ENCODE measurements around the gene RAVER1. TPM values are rescaled to one million over a fixed set of nuclear protein-coding genes. Genes with fewer than 3 reads are reported as not detected.

The RAVER1 gene
- total and polyA plus RNA-seq, 9 of the 15 experiments (the other 6 are each of a cell fraction or from before 2014, with no cell fraction given): 0.06 to 113 (median 7.0) TPM

- no peak for TF ChIP-seq U2AF2 (optimal IDR thresholded peaks at IDR 0.05; ENCODE audit: low read depth, low read length)
- TF ChIP-seq XRCC4 (IDR thresholded peaks at IDR 0.05; ENCODE audit: extremely low read depth, insufficient read depth, insufficient read length): no peak
- TF ChIP-seq FOS (IDR thresholded peaks at IDR 0.05; ENCODE audit: extremely low read depth, insufficient read length): no peak
- TF ChIP-seq CXXC5 (CRISPR knock-in tag; IDR thresholded peaks at IDR 0.05): peak; percentile 75
- TF ChIP-seq HCFC1 (IDR thresholded peaks at IDR 0.05; ENCODE audit: low read depth, low read length): peak; percentile 77
- TF ChIP-seq KLF10 (CRISPR knock-in tag; IDR thresholded peaks at IDR 0.05): no peak
- no peak for TF ChIP-seq ESRRB (CRISPR knock-in tag; IDR thresholded peaks at IDR 0.05; ENCODE audit: borderline replicate concordance)
- no peak for TF ChIP-seq MCM2 (IDR thresholded peaks at IDR 0.05; ENCODE audit: low read depth)
- no peak for TF ChIP-seq CREB1 (IDR thresholded peaks at IDR 0.05)
- no peak for TF ChIP-seq CREB1 (CRISPR knock-in tag; IDR thresholded peaks at IDR 0.05)
- TF ChIP-seq L3MBTL2 (IDR thresholded peaks at IDR 0.05): peak; percentile 26; the same call in 1 of the 2 replicates
- peak; percentile 94 for TF ChIP-seq BHLHE40 (IDR thresholded peaks at IDR 0.05; ENCODE audit: low read length)
- TF ChIP-seq THRAP3 (IDR thresholded peaks at IDR 0.05; ENCODE audit: borderline replicate concordance): no peak
- peak; percentile 34; the same call in 1 of the 2 replicates for TF ChIP-seq THRB (CRISPR knock-in tag; conservative IDR thresholded peaks at IDR 0.05)
- TF ChIP-seq, protein P1, sequence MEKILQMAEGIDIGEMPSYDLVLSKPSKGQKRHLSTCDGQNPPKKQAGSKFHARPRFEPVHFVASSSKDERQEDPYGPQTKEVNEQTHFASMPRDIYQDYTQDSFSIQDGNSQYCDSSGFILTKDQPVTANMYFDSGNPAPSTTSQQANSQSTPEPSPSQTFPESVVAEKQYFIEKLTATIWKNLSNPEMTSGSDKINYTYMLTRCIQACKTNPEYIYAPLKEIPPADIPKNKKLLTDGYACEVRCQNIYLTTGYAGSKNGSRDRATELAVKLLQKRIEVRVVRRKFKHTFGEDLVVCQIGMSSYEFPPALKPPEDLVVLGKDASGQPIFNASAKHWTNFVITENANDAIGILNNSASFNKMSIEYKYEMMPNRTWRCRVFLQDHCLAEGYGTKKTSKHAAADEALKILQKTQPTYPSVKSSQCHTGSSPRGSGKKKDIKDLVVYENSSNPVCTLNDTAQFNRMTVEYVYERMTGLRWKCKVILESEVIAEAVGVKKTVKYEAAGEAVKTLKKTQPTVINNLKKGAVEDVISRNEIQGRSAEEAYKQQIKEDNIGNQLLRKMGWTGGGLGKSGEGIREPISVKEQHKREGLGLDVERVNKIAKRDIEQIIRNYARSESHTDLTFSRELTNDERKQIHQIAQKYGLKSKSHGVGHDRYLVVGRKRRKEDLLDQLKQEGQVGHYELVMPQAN (IDR thresholded peaks at IDR 0.05; ENCODE audit: borderline replicate concordance): peak; percentile 99
- TF ChIP-seq SMAD1 (IDR thresholded peaks at IDR 0.05; ENCODE audit: low read depth, low read length, partially characterized antibody): no peak
- TF ChIP-seq RBM25 (IDR thresholded peaks at IDR 0.05; ENCODE audit: low read depth, low read length, severe bottlenecking): no peak
- TF ChIP-seq SIN3B (IDR thresholded peaks at IDR 0.05; ENCODE audit: low read depth): peak; percentile 93
- TF ChIP-seq ZSCAN29 (IDR thresholded peaks at IDR 0.05): no peak
- TF ChIP-seq, protein P2, sequence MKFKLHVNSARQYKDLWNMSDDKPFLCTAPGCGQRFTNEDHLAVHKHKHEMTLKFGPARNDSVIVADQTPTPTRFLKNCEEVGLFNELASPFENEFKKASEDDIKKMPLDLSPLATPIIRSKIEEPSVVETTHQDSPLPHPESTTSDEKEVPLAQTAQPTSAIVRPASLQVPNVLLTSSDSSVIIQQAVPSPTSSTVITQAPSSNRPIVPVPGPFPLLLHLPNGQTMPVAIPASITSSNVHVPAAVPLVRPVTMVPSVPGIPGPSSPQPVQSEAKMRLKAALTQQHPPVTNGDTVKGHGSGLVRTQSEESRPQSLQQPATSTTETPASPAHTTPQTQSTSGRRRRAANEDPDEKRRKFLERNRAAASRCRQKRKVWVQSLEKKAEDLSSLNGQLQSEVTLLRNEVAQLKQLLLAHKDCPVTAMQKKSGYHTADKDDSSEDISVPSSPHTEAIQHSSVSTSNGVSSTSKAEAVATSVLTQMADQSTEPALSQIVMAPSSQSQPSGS (CRISPR knock-in tag; IDR thresholded peaks at IDR 0.05): no peak
- no peak for TF ChIP-seq CAMTA2 (CRISPR knock-in tag; conservative IDR thresholded peaks at IDR 0.05)
- 0 out of 2 replicates have a peak, but pooled peaks have one; percentile 5 for TF ChIP-seq ELF4 (CRISPR knock-in tag; IDR thresholded peaks at IDR 0.05)
- peak; percentile 23; the same call in 1 of the 2 replicates for TF ChIP-seq NFIC (IDR thresholded peaks at IDR 0.05)
- TF ChIP-seq KDM4B (IDR thresholded peaks at IDR 0.05; ENCODE audit: borderline replicate concordance in 2 of 2, low read depth in 1 of 2): 0 out of 4 replicates have a peak, but pooled peaks of 1 of the 2 experiments have one; percentile 63
Observed at GRCh38 chr19:10315335-10316214, 17.8 kb downstream of the RAVER1 start, which contains the start of gene FDX2 (continued).

Measured in K562 (cell line).